ENCODE data around the gene ORAI3.

ORAI3 gene

GRCh38 chr16:30942426-30942806, 6.5 kb upstream of the ORAI3 start:
- no peak for TF ChIP-seq SIN3A (IDR thresholded peaks at IDR 0.05; ENCODE audit: borderline replicate concordance, insufficient read depth, low read length)
- TF ChIP-seq FOXP2 (optimal IDR thresholded peaks at IDR 0.05; ENCODE audit: borderline replicate concordance, extremely low read depth, extremely low read length, insufficient read depth): no peak
- no peak for TF ChIP-seq POLR2AphosphoS5 (IDR thresholded peaks at IDR 0.05; ENCODE audit: low read depth, low read length)
- TF ChIP-seq TAF1 (IDR thresholded peaks at IDR 0.05; ENCODE audit: borderline replicate concordance, insufficient read depth, low read length): no peak
- TF ChIP-seq, protein P1, sequence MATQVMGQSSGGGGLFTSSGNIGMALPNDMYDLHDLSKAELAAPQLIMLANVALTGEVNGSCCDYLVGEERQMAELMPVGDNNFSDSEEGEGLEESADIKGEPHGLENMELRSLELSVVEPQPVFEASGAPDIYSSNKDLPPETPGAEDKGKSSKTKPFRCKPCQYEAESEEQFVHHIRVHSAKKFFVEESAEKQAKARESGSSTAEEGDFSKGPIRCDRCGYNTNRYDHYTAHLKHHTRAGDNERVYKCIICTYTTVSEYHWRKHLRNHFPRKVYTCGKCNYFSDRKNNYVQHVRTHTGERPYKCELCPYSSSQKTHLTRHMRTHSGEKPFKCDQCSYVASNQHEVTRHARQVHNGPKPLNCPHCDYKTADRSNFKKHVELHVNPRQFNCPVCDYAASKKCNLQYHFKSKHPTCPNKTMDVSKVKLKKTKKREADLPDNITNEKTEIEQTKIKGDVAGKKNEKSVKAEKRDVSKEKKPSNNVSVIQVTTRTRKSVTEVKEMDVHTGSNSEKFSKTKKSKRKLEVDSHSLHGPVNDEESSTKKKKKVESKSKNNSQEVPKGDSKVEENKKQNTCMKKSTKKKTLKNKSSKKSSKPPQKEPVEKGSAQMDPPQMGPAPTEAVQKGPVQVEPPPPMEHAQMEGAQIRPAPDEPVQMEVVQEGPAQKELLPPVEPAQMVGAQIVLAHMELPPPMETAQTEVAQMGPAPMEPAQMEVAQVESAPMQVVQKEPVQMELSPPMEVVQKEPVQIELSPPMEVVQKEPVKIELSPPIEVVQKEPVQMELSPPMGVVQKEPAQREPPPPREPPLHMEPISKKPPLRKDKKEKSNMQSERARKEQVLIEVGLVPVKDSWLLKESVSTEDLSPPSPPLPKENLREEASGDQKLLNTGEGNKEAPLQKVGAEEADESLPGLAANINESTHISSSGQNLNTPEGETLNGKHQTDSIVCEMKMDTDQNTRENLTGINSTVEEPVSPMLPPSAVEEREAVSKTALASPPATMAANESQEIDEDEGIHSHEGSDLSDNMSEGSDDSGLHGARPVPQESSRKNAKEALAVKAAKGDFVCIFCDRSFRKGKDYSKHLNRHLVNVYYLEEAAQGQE (IDR thresholded peaks at IDR 0.05; ENCODE audit: insufficient read depth in 1 of 2, low read depth in 2 of 2, low read length in 2 of 2): no peak

DNA sequence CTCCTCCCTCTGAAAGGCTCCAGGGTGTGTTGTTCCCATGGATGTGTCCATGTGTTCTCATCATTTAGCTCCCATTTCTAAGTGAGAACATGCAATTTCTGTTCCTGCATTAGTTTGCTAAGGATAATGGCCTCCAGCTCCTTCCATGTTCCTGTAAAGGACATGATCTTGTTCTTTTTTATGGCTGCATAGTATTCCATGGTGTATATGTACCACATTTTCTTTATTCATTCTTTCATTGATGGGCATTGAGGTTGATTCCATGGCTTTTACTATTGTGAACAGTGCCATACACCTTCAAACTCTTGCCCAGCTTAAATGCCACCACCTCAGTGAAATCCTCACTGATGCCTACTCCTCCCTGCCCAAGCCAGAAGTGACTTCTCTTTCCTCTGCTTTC, 4.5 kb upstream of the ORAI3 start:
- TF ChIP-seq, protein P1 (IDR thresholded peaks at IDR 0.05; ENCODE audit: insufficient read depth in 1 of 2, low read depth in 2 of 2, low read length in 2 of 2): no peak
- TF ChIP-seq FOXP2 (optimal IDR thresholded peaks at IDR 0.05; ENCODE audit: borderline replicate concordance, extremely low read depth, extremely low read length, insufficient read depth) (no peak), POLR2AphosphoS5 (IDR thresholded peaks at IDR 0.05; ENCODE audit: low read depth, low read length) (no peak), TAF1 (IDR thresholded peaks at IDR 0.05; ENCODE audit: borderline replicate concordance, insufficient read depth, low read length) (no peak), SIN3A (IDR thresholded peaks at IDR 0.05; ENCODE audit: borderline replicate concordance, insufficient read depth, low read length) (no peak)

GRCh38 chr16:30946671-30947540, 2.0 kb upstream of the ORAI3 start:
- TF ChIP-seq TAF1 (IDR thresholded peaks at IDR 0.05; ENCODE audit: borderline replicate concordance, insufficient read depth, low read length) (no peak), POLR2AphosphoS5 (IDR thresholded peaks at IDR 0.05; ENCODE audit: low read depth, low read length) (no peak), FOXP2 (optimal IDR thresholded peaks at IDR 0.05; ENCODE audit: borderline replicate concordance, extremely low read depth, extremely low read length, insufficient read depth) (no peak), SIN3A (IDR thresholded peaks at IDR 0.05; ENCODE audit: borderline replicate concordance, insufficient read depth, low read length) (no peak)
- TF ChIP-seq, protein P1 (IDR thresholded peaks at IDR 0.05; ENCODE audit: insufficient read depth in 1 of 2, low read depth in 2 of 2, low read length in 2 of 2): no peak

- TF ChIP-seq POLR2AphosphoS5 (IDR thresholded peaks at IDR 0.05; ENCODE audit: low read depth, low read length): no peak
- TF ChIP-seq SIN3A (IDR thresholded peaks at IDR 0.05; ENCODE audit: borderline replicate concordance, insufficient read depth, low read length): no peak
- TF ChIP-seq FOXP2 (optimal IDR thresholded peaks at IDR 0.05; ENCODE audit: borderline replicate concordance, extremely low read depth, extremely low read length, insufficient read depth): no peak
- no peak for TF ChIP-seq TAF1 (IDR thresholded peaks at IDR 0.05; ENCODE audit: borderline replicate concordance, insufficient read depth, low read length)
- TF ChIP-seq, protein P1 (IDR thresholded peaks at IDR 0.05; ENCODE audit: insufficient read depth in 1 of 2, low read depth in 2 of 2, low read length in 2 of 2): no peak
These were observed 1.4 kb upstream of the ORAI3 start for GRCh38 chr16:30947541-30947858.

All from PFSK-1 (cell line).